Sigmoid colon (tissue), 4 donors: ENCODE measurements around the gene CUL7.

Experiments
- CTCF ChIP-seq, 4 experiments: fragments of 450-650 bp in 3 of 4; fragments of 200-600 bp in 1 of 4; IDR thresholded peaks; one replicate each; pipeline ENCODE4 v1.5.1; 2016 to 2019; ENCODE audit warnings: antibody characterized with exemption in 4 of 4, mild to moderate bottlenecking in 3 of 4, moderate library complexity in 2 of 4
- POLR2A ChIP-seq, 2 donors: fragments of 450-650 bp; IDR thresholded peaks; one replicate each; pipeline ENCODE4 v1.6.1; 2016; ENCODE audit warnings: antibody characterized with exemption in 2 of 2, mild to moderate bottlenecking in 2 of 2, moderate library complexity in 2 of 2
- POLR2AphosphoS5 ChIP-seq, 4 donors: sonication (generic); formaldehyde crosslinking; IDR thresholded peaks; one replicate each; pipeline ENCODE4 v1.6.1; 2017; ENCODE audit warnings: antibody characterized with exemption in 4 of 4

- TF ChIP-seq POLR2A (IDR thresholded peaks at IDR 0.05) (no peak), CTCF (IDR thresholded peaks at IDR 0.05) (no peak), POLR2AphosphoS5 (IDR thresholded peaks at IDR 0.05) (no peak)
These were observed 23.7 kb upstream of the CUL7 start for GRCh38 chr6:43077333-43077809.
